ENCODE results near the gene HCN1. TPM values are rescaled to one million over a fixed set of nuclear protein-coding genes. Genes with fewer than 3 reads are reported as not detected.

The HCN1 gene
- total RNA-seq, 4 donors from 2014 or later: 0.39 to 0.66 (median 0.49) TPM

DNA sequence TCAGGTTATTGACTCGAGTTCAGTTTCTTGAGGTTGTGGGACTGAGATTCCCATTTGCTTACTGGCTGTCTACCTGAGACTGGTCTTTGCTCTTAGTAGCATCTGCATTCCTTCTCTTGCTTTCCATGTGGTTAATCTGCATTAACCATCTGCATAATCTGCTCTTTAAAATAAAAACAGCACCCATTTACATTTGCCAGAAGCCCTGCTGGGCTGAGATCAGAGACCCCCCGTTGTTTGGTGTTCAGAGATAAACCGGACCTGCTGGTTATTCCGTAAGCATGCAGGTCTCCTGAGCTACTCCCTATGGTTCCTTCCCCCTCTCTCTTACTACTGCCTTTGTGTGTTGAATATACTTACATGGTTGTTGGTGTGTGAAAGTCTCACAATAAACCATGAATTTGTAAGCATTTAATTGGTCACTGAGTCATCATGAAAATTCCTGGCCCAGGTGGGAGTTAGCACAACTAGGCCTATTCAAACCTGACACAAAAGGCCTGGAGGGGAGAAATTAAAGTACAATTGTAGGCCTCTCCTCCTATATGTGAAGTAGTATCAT, 490.7 kb downstream of the HCN1 start:
- Histone ChIP-seq H3K9me3 (no peaks in the 10 kb centered on the region), H3K4me3 (no peak overlapping the region), H3K27me3 (no peaks in the 10 kb centered on the region), H3K4me1 (no peaks in the 10 kb centered on the region), H3K36me3 (no peaks in the 10 kb centered on the region), H3K27ac (replicated peaks in 1 of 4) (no peak overlapping the region)
- no peak for DNase-seq (ENCODE audit: extremely low spot score)
- TF ChIP-seq POLR2AphosphoS5 (IDR thresholded peaks at IDR 0.05) (no peak), POLR2A (IDR thresholded peaks at IDR 0.05; ENCODE audit: low read depth) (no peak)
- intact Hi-C loops (cut with DNase I): no loop called here
- 86% methylated on average over 4 of the region's 4 CpGs for WGBS
